NCI-H2107 treated with DMSO at 0.1 percent for 48 hours (cell line): Measurements from ENCODE around the gene UBASH3A.

Experiments used
- DNase-seq: peaks from one replicate; lab custom pipeline; 2025; ENCODE audit not compliant: unreplicated experiment; lab: John Stamatoyannopoulos, UW

The UBASH3A gene

GRCh38 chr21:42486072-42486471 is 82.4 kb downstream of the UBASH3A start:
- DNase-seq, result no peak

GRCh38 chr21:42486531-42486930 is 82.8 kb downstream of the UBASH3A start:
- no peak for DNase-seq

- DNase-seq, result no peak
Observed at GRCh38 chr21:42489006-42489563, 85.4 kb downstream of the UBASH3A start.

GRCh38 chr21:42489991-42490390 is 86.3 kb downstream of the UBASH3A start:
- no peak for DNase-seq

GRCh38 chr21:42490720-42491119 is 87.0 kb downstream of the UBASH3A start:
- no peak for DNase-seq

- no peak for DNase-seq
Observed at GRCh38 chr21:42491328-42491727, 87.6 kb downstream of the UBASH3A start.

GRCh38 chr21:42492201-42492600 is 88.5 kb downstream of the UBASH3A start:
- no peak for DNase-seq

- DNase-seq, result no peak
Observed at GRCh38 chr21:42493109-42494060, 89.7 kb downstream of the UBASH3A start.

- DNase-seq, result no peak
Observed at GRCh38 chr21:42495027-42495426, 91.3 kb downstream of the UBASH3A start.

GRCh38 chr21:42495765-42496119 is 92.0 kb downstream of the UBASH3A start:
- peak; percentile 71 for DNase-seq

GRCh38 chr21:42496120-42496838 is 92.6 kb downstream of the UBASH3A start, which contains the start of gene RSPH1:
RSPH1 (minus strand) TSS chr21:42496224; CDS start chr21:42496186, 38 bp downstream.
- DNase-seq, result peak; percentile 98

- DNase-seq, result no peak
Observed at GRCh38 chr21:42496839-42497202, 93.1 kb downstream of the UBASH3A start.
